Suprapubic skin (tissue), 4 donors: ENCODE results near the gene SWT1. TPM values are rescaled to one million over a fixed set of nuclear protein-coding genes. Genes with fewer than 3 reads are reported as not detected.

ENCODE experiments used
- DNase-seq, 2 donors: peaks; one replicate each; pipeline ENCODE4 v3.0.0-alpha.2; 2019; ENCODE audit warnings: low spot score in 2 of 2
- H3K27ac ChIP-seq: fragments of 200-600 bp; sonication (generic); one replicate; pipeline ENCODE4 v1.5.1; 2019
- H3K27me3 ChIP-seq: fragments of 200-600 bp; sonication (generic); one replicate; pipeline ENCODE4 v1.5.1; 2019
- H3K36me3 ChIP-seq: fragments of 200-600 bp; sonication (generic); one replicate; pipeline ENCODE4 v1.5.1; 2019
- H3K4me1 ChIP-seq: fragments of 200-600 bp; sonication (generic); one replicate; pipeline ENCODE4 v1.5.1; 2019
- H3K4me3 ChIP-seq: fragments of 200-600 bp; sonication (generic); one replicate; pipeline ENCODE4 v1.5.1; 2019; ENCODE audit warnings: mild to moderate bottlenecking
- H3K9me3 ChIP-seq: fragments of 200-600 bp; sonication (generic); one replicate; pipeline ENCODE4 v1.5.1; 2019
- CTCF ChIP-seq, 2 donors: fragments of 200-600 bp in 1 of 2; fragments of 450-650 bp in 1 of 2; sonication (generic) in 1 of 2; IDR thresholded peaks; one replicate each; pipeline ENCODE4 v1.5.1; 2016 to 2019; ENCODE audit warnings: antibody characterized with exemption in 2 of 2, mild to moderate bottlenecking in 1 of 2, moderate library complexity in 1 of 2
- EP300 ChIP-seq: sonication (generic); formaldehyde crosslinking; IDR thresholded peaks from one replicate; pipeline ENCODE4 v1.6.1; 2017; ENCODE audit warnings: antibody characterized with exemption
- POLR2A ChIP-seq, 2 donors: fragments of 450-650 bp; IDR thresholded peaks; one replicate each; pipeline ENCODE4 v1.6.1; 2017; ENCODE audit warnings: antibody characterized with exemption in 2 of 2, mild to moderate bottlenecking in 2 of 2, moderate library complexity in 2 of 2
- POLR2AphosphoS5 ChIP-seq, 3 donors: sonication (generic); formaldehyde crosslinking; IDR thresholded peaks; one replicate each; pipeline ENCODE4 v1.6.1; 2017; ENCODE audit warnings: antibody characterized with exemption in 3 of 3
- WGBS: methylation state at CpG from one replicate; pipeline ENCODE4 v1.1.5; 2018; 5-methylcytosine and 5-hydroxymethylcytosine counted together
- total RNA-seq, 4 donors: library from RNA; depleted of rRNA; stranded (reverse); fragments of >200 nt; gene quantifications; one replicate each; pipeline ENCODE4 v1.1.0, GENCODE V29; 2016

The SWT1 gene
- total RNA-seq, 4 donors from 2014 or later = 3.4 to 11.2 (median 5.8) TPM

GRCh38 chr1:185267301-185267700 is 110.3 kb downstream of the SWT1 start:
- Histone ChIP-seq H3K27ac (no peak overlapping the region), H3K36me3 (no peaks in the 10 kb centered on the region), H3K4me3 (no peak overlapping the region), H3K9me3 (no peaks in the 10 kb centered on the region), H3K4me1 (no peaks in the 10 kb centered on the region), H3K27me3 (no peaks in the 10 kb centered on the region)
- WGBS = 71% methylated on average over 3 of the region's 3 CpGs
- no peak for TF ChIP-seq POLR2A (IDR thresholded peaks at IDR 0.05)
- TF ChIP-seq CTCF (IDR thresholded peaks at IDR 0.05) = no peak
- no peak for TF ChIP-seq POLR2AphosphoS5 (IDR thresholded peaks at IDR 0.05)
- no peak for TF ChIP-seq EP300
- DNase-seq = no peak

- Histone ChIP-seq H3K4me3 (no peak overlapping the region), H3K9me3 (no peaks in the 10 kb centered on the region), H3K27ac (no peak overlapping the region), H3K27me3 (no peaks in the 10 kb centered on the region), H3K4me1 (no peaks in the 10 kb centered on the region), H3K36me3 (no peaks in the 10 kb centered on the region)
- DNase-seq = no peak
- TF ChIP-seq CTCF (IDR thresholded peaks at IDR 0.05) = no peak
- no peak for TF ChIP-seq POLR2A (IDR thresholded peaks at IDR 0.05)
- no peak for TF ChIP-seq EP300
- no peak for TF ChIP-seq POLR2AphosphoS5 (IDR thresholded peaks at IDR 0.05)
Measured at GRCh38 chr1:185267701-185268100, 110.7 kb downstream of the SWT1 start.

GRCh38 chr1:185268352-185268751 is 111.4 kb downstream of the SWT1 start:
- TF ChIP-seq EP300 (no peak), POLR2AphosphoS5 (IDR thresholded peaks at IDR 0.05) (no peak), CTCF (IDR thresholded peaks at IDR 0.05) (no peak), POLR2A (IDR thresholded peaks at IDR 0.05) (no peak)
- Histone ChIP-seq H3K4me3 (no peak overlapping the region), H3K27me3 (no peaks in the 10 kb centered on the region), H3K36me3 (no peaks in the 10 kb centered on the region), H3K4me1 (no peaks in the 10 kb centered on the region), H3K27ac (no peak overlapping the region), H3K9me3 (no peaks in the 10 kb centered on the region)
- WGBS = 89% methylated on average over 2 of the region's 2 CpGs
- no peak for DNase-seq

- TF ChIP-seq EP300 = no peak
- no peak for TF ChIP-seq CTCF (IDR thresholded peaks at IDR 0.05)
- no peak for TF ChIP-seq POLR2AphosphoS5 (IDR thresholded peaks at IDR 0.05)
- no peak for TF ChIP-seq POLR2A (IDR thresholded peaks at IDR 0.05)
- WGBS = 71% methylated on average over 4 of the region's 4 CpGs
- no peak overlapping the region for H3K4me3 ChIP-seq
Measured at GRCh38 chr1:185271921-185272320, 115.0 kb downstream of the SWT1 start.

GRCh38 chr1:185279571-185279970 is 122.6 kb downstream of the SWT1 start:
- Histone ChIP-seq H3K4me3 (no peak overlapping the region), H3K27ac (no peak overlapping the region), H3K36me3 (peaks cover 6% of the 10 kb centered on the region), H3K4me1 (no peaks in the 10 kb centered on the region), H3K27me3 (no peaks in the 10 kb centered on the region), H3K9me3 (no peaks in the 10 kb centered on the region)
- DNase-seq = no peak
- no peak for TF ChIP-seq EP300
- TF ChIP-seq POLR2AphosphoS5 (IDR thresholded peaks at IDR 0.05) = no peak
- no peak for TF ChIP-seq POLR2A (IDR thresholded peaks at IDR 0.05)
- TF ChIP-seq CTCF (IDR thresholded peaks at IDR 0.05) = no peak

More at GRCh38 chr1:185271921-185272320, 115.0 kb downstream of the SWT1 start:
- no peaks in the 10 kb centered on the region for H3K36me3 ChIP-seq
- no peaks in the 10 kb centered on the region for H3K9me3 ChIP-seq
- DNase-seq = no peak
- H3K27ac ChIP-seq = no peak overlapping the region
- H3K4me1 ChIP-seq = no peaks in the 10 kb centered on the region
- no peaks in the 10 kb centered on the region for H3K27me3 ChIP-seq
